ENCODE results near the gene SLC8A3.
"Not testable (repeated sequence)": the region's sequence is repeated elsewhere in the genome, so short reads cannot be mapped to it uniquely, and the experiment has no call there.

SLC8A3 gene

GRCh38 chr14:70188659-70189455 lies at the start of gene SLC8A3:
TSS of gene SLC8A3 (minus strand) at chr14:70188951. CDS start at chr14:70168422, 20,529 bp downstream.
- DNase-seq, result no peak

GRCh38 chr14:70237710-70238109 lies 49.0 kb upstream of the SLC8A3 start:
- no peak for DNase-seq

GRCh38 chr14:70234066-70234950 lies 45.6 kb upstream of the SLC8A3 start:
- DNase-seq, result no peak

GRCh38 chr14:70231756-70232544 lies 43.2 kb upstream of the SLC8A3 start:
- not testable (repeated sequence) for DNase-seq

GRCh38 chr14:70229877-70230640 lies 41.3 kb upstream of the SLC8A3 start:
- not testable (repeated sequence) for DNase-seq

GRCh38 chr14:70213721-70214282 lies 25.1 kb upstream of the SLC8A3 start:
- DNase-seq, result no peak

GRCh38 chr14:70212752-70213151 lies 24.0 kb upstream of the SLC8A3 start:
- no peak for DNase-seq

GRCh38 chr14:70208380-70208779 lies 19.6 kb upstream of the SLC8A3 start:
- no peak for DNase-seq

GRCh38 chr14:70203686-70204085 lies 14.9 kb upstream of the SLC8A3 start:
- DNase-seq, result no peak

GRCh38 chr14:70201994-70202393 lies 13.2 kb upstream of the SLC8A3 start:
- no peak for DNase-seq

GRCh38 chr14:70193396-70193795 lies 4.6 kb upstream of the SLC8A3 start:
- no peak for DNase-seq

GRCh38 chr14:70192915-70193314 lies 4.2 kb upstream of the SLC8A3 start:
- no peak for DNase-seq

- DNase-seq, result no peak
These were observed 1.4 kb upstream of the SLC8A3 start for GRCh38 chr14:70190156-70190555.

- no peak for DNase-seq
These were observed 816 bp upstream of the SLC8A3 start for GRCh38 chr14:70189456-70190077.

GRCh38 chr14:70188322-70188658 lies 461 bp downstream of the SLC8A3 start:
- no peak for DNase-seq

GRCh38 chr14:70186900-70187451 lies 1.8 kb downstream of the SLC8A3 start:
- no peak for DNase-seq

- DNase-seq, result no peak
These were observed 4.8 kb downstream of the SLC8A3 start for GRCh38 chr14:70183991-70184390.

GRCh38 chr14:70181276-70181675 lies 7.5 kb downstream of the SLC8A3 start:
- no peak for DNase-seq

GRCh38 chr14:70180718-70181117 lies 8.0 kb downstream of the SLC8A3 start:
- no peak for DNase-seq

- no peak for DNase-seq
These were observed 11.5 kb downstream of the SLC8A3 start for GRCh38 chr14:70177081-70177800.

GRCh38 chr14:70173569-70173968 lies 15.2 kb downstream of the SLC8A3 start:
- DNase-seq, result no peak

Measured in activated CD4-positive, CD25-positive, alpha-beta regulatory T cell (primary cell).